HG02759 (cell line): Measurements from ENCODE around the gene BCL2L12.
A peak's percentile ranks its signal among the peaks of the same experiment; 100 is the strongest.

Experiments used
- ATAC-seq: cut with Tn5 transposase; IDR thresholded peaks from one replicate; pipeline ENCODE4 v1.9.1; 2021; ENCODE audit warnings: mild to moderate bottlenecking, moderate library complexity; ENCODE audit not compliant: unreplicated experiment

BCL2L12 gene

GRCh38 chr19:49662011-49662410, 3.7 kb upstream of the BCL2L12 start:
- ATAC-seq = no peak

DNA sequence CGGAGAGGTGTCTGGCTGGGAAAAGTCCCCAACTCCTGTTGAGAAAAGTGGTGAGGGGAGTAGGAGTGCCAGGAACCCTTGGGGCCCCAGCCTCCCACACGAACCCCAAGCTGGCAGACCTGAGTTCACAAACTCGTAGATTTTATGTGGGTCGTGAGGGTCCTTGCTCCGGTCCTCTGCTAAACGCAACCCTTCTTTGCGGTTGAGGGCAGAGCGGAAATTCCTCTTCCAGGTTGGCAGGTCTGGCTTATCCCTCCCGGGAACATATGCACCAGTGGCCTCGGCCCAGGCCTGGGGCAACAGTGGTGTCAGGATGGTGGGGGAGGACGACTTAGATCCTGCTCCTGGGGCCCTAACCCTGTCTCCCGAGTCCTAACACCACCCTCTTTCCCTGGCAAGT, 2.5 kb upstream of the BCL2L12 start:
- no peak for ATAC-seq

DNA sequence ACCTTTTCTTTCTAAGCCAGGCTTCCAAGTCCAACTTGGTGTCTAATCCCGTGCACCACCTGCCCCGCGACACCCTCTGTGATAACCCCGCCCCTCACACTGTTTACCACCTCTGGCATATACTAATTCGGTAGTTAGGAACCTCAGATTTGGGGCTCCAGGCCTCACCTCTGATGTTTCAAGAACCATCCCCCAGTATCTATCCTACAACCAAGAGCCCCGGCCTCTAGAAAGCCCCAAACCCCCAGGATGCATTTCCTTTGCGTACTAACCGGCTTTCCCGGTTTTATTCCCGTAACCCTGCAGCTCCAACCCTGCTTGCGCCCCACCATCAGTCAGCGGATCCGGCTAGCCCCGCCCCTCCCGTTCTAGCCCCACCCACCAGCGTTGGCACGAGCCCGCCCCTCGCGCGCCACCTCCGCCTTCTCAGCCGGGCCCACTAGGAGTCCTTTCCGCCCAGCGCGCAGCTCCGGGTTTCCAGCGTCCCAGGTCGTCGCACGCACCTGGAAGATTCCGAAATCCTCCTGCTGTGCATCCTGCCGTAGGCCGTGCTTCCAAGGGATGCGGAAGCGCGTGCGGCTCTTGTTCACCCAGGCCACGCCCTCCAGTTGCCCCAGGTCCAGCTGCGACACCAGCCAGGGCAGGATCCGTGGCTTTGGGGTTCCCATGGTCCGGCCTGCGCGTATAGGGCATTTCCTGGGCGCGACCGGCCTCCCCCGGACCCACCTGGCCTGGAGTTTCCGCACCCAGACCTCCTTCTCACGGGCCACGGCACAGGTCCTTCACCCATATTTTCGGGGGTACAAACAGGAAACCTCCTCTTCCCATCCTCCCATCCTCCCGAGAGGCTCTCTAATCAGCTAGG, 1.3 kb upstream of the BCL2L12 start:
- ATAC-seq = peak; percentile 54

DNA sequence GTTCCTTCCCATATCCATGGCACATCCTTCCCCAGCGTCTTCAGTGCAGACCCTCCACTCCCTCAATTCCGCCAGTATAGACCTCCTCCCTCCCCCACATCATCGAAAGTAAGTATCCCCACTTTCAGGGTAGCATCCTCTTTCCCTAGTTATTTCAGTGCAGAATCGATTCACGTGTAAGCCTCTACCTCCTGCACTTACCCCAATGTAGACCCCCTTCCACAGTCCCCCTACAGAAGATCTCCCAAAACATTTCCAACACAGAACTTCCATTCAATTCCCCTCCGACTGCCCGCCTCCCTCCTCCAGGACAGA, 740 bp upstream of the BCL2L12 start:
- no peak for ATAC-seq

DNA sequence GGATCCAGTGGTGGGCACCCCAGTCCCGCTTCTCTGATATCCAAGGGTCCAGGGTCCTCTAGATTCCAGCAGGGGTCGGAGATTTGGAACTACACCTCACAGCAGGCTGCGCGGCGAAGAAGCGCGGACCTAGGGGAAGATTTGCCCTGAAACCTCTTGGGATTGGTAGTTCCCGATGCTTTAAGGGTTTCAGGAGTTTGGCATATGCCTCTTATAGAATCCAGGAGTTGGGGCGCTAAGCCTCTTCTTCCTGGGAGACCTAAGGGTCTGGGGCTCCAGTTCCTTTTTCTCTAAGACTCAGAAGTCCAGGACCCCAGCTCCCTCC, 349 bp downstream of the BCL2L12 start:
- no peak for ATAC-seq

DNA sequence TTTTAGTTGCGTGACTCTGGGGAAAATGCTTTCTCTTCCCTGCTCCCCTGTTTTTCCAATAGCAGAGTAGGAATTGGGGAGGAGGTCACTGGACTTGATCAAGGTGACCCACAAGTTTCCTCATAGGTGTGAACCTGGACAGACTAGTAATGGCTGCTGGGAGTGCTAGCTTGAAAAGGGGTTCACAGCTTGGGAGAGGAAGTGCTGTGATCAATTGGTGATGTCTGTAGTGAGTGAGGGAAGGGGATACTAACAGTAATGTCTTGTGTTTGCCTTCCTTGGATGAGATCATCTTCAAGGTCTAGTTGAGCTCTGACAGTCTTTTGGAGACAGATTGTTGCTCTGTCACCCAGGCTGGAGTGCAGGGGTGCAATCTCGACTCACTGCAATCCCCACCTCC, 1.7 kb downstream of the BCL2L12 start:
- ATAC-seq = no peak

DNA sequence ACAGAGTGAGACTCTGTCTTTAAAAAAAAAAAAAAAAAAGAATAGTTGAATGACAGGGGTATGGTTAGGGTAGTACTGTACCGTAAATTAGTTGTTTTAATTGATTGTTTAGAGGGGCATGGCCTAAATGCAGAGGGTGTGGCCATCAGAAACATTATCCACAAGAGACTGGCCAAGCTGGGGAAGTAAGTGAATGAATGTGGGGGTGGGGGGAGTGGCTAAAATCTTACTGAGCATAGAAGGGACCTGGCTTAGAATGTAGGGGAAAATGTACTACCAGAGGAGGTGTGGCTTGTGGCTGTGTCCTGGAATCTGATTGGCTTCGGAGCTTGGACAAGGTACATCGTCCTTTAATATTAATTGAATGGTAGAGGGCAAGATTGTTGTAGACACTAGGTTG, 3.8 kb downstream of the BCL2L12 start:
- ATAC-seq = no peak

DNA sequence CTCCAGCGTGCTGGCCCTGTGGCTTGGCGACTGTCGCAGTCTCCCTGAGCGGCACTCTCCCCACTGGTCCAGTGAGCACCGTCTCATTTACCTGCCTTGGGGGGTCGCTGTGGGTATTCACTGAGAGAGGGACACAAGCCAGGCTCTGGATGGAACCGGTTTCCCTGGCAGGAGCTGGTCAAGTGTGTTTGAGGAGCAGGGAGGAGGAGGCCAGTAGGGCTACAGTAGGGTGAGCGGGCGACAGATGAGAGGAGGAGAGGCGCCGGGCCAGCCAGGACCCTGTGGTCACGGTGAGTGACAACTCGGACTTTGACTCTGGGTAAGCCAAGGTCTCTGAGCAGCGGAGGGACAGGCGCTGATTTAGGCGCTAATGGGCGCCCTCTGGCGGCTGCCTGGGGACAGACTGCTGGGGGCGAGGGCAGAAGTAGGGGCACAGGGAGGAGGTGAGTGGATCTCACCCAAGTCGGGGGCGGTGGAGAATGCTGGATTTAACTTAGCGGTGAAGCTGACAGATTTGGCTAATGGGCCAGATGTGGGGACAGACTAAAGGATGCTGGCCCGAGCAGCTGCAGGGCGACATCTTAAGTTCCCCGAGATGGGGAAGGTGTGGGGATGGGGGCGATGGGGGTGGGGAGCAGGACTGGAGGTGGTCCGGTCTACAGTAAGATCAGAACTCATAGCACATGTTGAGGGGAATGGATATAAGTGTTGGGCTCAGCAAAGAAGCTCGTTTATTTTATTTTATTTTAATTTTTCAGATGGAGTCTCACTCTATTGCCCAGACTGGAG, 6.6 kb downstream of the BCL2L12 start:
- no peak for ATAC-seq

- peak; percentile 18 for ATAC-seq
Measured at GRCh38 chr19:49676136-49676783, 10.5 kb downstream of the BCL2L12 start.

- ATAC-seq = peak; percentile 64
Measured at GRCh38 chr19:49676784-49677230, 11.1 kb downstream of the BCL2L12 start.

DNA sequence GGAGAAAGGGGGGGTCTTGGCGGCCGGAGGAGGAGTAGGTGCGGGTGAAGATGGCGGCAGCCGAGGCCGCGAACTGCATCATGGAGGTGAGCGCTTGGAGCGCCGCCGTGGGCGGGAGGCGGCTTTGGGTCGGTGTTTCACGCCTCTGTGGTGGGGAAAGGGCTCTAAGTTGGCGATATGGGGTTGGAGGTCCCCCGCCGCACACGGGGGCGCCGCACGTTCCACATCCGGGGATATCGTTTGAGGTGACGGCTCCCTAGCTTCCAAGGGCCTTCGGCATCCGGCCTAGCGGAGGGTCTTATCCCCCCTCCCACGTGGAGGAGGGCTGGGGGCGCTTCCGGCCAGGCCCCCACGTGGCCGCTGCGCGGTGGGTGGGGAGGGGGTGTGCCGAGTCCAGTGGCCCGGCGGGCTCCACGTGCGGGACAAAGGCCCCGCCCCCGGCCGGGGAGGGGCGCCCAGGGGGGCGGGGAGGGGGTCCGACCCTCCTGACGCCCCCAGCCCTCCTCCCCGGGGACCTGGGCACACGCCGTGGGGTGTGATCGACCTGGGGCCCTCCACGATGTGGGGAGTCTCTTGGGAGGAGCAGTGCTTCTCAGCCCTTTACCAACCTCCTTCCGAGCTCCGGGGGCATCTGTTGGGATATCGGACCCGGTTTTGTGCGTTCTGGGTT, 11.6 kb downstream of the BCL2L12 start, which contains the start of gene PRMT1:
TSS of gene PRMT1 (plus strand) at position 41 of the 670 bp plus-strand sequence. CDS start at position 51, 10 bp downstream.
- peak; percentile 15 for ATAC-seq

DNA sequence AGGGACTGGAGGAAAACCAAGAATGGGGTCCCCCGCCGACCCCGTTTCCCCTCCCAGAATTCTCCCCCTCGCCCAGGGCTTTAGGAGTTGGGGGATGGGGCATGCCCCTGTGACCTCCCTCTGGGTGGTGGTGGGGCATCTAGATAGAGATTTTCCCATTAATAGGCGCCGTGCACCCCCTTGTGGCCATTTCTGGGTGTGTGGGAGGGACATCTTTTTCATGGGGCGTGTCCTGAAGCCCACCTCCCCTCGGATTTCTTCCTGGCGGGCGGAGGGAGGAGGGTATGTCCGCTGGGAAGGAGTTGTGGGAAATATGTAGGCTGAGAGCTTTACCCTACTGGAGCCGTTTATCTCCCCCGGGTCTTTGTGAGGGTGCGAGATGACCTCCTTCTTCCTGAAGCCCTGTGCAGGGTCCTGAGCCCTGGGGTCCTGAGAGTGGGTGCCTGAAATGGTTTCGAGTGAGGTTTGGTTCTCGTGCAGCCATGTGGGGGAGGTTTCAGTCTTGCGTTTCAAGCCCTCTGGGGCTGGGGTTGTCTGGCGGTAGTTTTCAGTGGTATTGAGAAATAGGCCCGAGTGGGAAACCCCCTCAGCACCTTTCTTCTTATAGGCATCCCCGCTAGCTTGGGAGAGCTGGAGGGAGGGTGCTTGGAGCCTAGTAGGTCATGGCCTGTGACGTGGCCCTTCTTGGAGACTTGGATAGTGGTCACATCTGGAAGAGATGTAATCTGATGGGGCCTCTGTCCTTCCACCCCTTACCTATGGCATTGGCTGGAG, 12.4 kb downstream of the BCL2L12 start:
- ATAC-seq = no peak

- no peak for ATAC-seq
Measured at GRCh38 chr19:49678985-49679770, 13.4 kb downstream of the BCL2L12 start.

DNA sequence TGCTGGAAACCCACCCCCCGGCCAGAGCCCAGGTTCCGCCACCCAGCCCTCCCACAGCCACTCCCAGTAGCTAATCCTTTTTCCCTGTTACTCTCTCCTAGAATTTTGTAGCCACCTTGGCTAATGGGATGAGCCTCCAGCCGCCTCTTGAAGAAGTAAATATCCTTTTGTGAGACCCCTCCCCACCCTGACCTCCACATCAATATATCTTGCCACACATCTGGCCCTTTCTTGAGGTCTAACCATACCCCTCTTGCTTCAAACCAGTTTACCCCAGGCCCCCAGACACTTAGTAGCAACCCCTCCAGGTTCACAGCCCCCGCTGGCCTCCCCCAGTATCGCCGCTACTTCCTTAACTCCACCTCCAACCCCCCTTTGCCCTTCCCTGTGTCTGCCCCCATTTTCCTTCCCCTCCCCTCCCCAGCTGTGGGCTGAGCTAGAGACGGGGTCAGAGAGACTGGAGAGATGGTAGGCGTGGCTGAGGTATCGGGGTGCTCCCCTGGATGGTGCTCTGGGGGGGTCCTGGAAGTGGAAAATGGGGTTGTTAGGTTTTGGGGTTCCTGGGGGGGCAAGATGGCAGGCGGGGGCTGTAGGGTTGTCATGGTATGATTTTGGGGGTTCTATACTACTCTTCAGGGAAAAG, 14.2 kb downstream of the BCL2L12 start:
- ATAC-seq = no peak

- ATAC-seq = peak; percentile 18
Measured at GRCh38 chr19:49680421-49681351, 15.0 kb downstream of the BCL2L12 start.

DNA sequence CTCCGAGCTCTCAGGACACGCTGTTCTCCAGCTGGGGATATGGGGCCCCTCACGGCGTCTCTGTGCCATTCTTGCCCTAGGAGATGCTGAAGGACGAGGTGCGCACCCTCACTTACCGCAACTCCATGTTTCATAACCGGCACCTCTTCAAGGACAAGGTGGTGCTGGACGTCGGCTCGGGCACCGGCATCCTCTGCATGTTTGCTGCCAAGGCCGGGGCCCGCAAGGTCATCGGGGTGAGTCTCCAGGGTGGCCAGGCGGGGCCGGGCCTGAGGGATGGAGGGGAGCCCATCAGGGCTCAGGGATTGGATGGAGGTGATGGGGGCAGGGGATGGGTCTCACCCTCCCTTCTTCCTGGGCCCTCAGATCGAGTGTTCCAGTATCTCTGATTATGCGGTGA, 16.1 kb downstream of the BCL2L12 start:
- no peak for ATAC-seq

DNA sequence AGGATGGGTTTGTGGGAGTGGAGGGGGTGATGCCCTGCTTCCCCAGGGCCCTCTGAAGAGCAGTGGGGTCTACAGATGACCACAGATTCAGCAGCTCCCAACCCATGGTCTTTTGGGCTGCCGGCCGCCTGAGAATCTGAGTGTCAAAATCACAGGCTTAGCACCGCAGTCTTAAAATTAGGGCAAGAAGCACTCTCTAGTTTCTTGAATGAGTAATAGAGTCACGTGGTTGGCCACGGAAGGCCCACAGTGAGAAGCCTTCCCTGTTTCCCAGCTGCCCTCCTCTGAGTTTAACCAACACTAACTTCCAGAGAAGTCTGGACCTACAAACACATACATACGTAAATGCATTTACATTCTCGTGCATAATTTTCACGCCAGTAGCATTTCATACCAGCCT, 16.5 kb downstream of the BCL2L12 start:
- no peak for ATAC-seq

- no peak for ATAC-seq
Measured at GRCh38 chr19:49683814-49684250, 18.1 kb downstream of the BCL2L12 start.
